Psoas muscle (tissue), 8 donors: ENCODE measurements around the gene FFAR3. TPM values are rescaled to one million over a fixed set of nuclear protein-coding genes. Genes with fewer than 3 reads are reported as not detected.

Experiments used
- ATAC-seq, 4 donors: fragments of 200-7000 bp; cut with Tn5 transposase; one replicate each; pipeline ENCODE4 v1.9.1; 2020; ENCODE audit warnings: moderate library complexity in 3 of 4, mild to moderate bottlenecking in 2 of 4
- DNase-seq, 2 donors: peaks; one replicate each; pipeline ENCODE4 v3.0.0-alpha.2; 2020
- H3K27ac ChIP-seq: fragments of 200-600 bp; one replicate; pipeline ENCODE4 v1.8.0; 2022
- H3K27me3 ChIP-seq, 3 donors: fragments of 200-600 bp in 1 of 3; one replicate each; pipeline versions ENCODE4 v1.6.1 to v1.8.0; 2013 to 2022; ENCODE audit warnings: low read length in 2 of 3, mild to moderate bottlenecking in 2 of 3, moderate library complexity in 1 of 3; ENCODE audit not compliant: insufficient read depth in 3 of 3
- H3K36me3 ChIP-seq, 2 donors: fragments of 200-600 bp in 1 of 2; one replicate each; pipeline versions ENCODE4 v1.6.1 to v1.8.0; 2013 to 2022; ENCODE audit warnings: low read depth in 1 of 2, mild to moderate bottlenecking in 1 of 2, moderate library complexity in 1 of 2; ENCODE audit not compliant: insufficient read depth in 1 of 2
- H3K4me1 ChIP-seq: fragments of 200-600 bp; one replicate; pipeline ENCODE4 v1.8.0; 2022
- H3K4me3 ChIP-seq: fragments of 200-600 bp; one replicate; pipeline ENCODE4 v1.8.0; 2022; ENCODE audit warnings: mild to moderate bottlenecking
- H3K9me3 ChIP-seq: fragments of 200-600 bp; one replicate; pipeline ENCODE4 v1.8.0; 2022
- CTCF ChIP-seq: fragments of 200-600 bp; IDR thresholded peaks from one replicate; pipeline ENCODE4 v1.8.0; 2022; ENCODE audit warnings: antibody characterized with exemption
- WGBS, 3 donors: extraction: QIAGEN DNeasy Blood & Tissue Kit; methylation state at CpG; one replicate each; pipeline versions ENCODE4 v1.1.6 to v1.1.7; 2013; 5-methylcytosine and 5-hydroxymethylcytosine counted together
- intact Hi-C, 2 donors: fragments of 100-400 bp; cut with DNase I; formaldehyde crosslinking; loops; one replicate each; pipeline versions ENCODE4 v1.11.0 to v1.14.2; 2022
- polyA plus RNA-seq, 3 donors: library from polyadenylated mRNA; stranded (reverse); fragments of 200-250 nt; gene quantifications; one replicate each; pipeline ENCODE4 v1.2.3, GENCODE V29; 2013
- total RNA-seq, 4 donors: library from RNA; stranded (reverse); fragmentation: NEBNext Ultra II Directional in 2 of 4; extraction: Animal tissue kit (Norgen Biotek cat#: 25700) in 2 of 4; gene quantifications; one replicate each; pipeline versions ENCODE4 v1.2.1 to v1.2.4, GENCODE V29; 2021 to 2023
- donor health status: healthy with polysubstance abuse.
- donor health status: DM: no; HTN: no; CAD: no; lungs with moderate emphysema.
- donor health status: Bipolar disorder and iron deficiency.
- donor health status: healthy.
- donor health status: DM: yes; HTN: yes; CAD: no.
- donor health status: DM: no; HTN: no; CAD: no.
- donor health status: DM: no; HTN: no; CAD: no.
- donor health status: DM: yes; HTN: yes; CAD: no.

The FFAR3 gene
- total and polyA plus RNA-seq, 7 donors = 0.04 to 0.22 (median 0.17) TPM; not detected in 4

DNA sequence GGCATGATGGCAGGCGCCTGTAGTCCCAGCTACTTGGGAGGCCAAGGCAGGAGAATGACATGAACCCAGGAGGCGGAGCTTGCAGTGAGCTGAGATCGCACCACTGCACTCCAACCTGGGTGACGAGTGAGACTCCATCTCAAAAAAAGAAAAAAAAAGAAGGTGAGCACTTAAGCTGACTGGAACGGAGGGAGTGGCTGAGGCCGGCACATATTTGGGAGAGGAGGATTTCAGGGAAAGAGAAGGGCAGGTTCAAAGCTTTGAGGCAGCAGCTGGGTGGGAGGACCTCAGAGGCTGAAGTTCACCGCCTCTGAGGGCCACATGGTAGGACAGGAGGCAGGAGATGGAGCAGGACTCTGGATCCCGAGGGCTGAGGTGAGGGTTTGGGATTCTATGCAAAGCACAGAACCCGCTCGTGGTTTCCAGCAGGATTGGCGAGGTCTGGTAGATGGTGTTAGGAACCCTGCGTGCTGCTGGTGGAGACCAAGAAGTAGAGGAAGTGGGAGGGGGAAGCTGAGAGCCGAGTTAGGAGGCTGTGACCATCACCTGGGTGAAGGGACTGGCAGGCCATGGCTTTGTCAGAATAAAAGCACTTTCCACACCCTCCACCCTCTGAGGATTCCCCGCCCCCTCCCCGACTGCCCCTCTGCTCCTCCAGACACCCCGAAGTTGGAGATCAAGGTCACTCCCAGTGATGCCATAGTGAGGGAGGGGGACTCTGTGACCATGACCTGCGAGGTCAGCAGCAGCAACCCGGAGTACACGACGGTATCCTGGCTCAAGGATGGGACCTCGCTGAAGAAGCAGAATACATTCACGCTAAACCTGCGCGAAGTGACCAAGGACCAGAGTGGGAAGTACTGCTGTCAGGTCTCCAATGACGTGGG, 20.9 kb upstream of the FFAR3 start:
- no peak for TF ChIP-seq CTCF
- no peak for ATAC-seq
- H3K4me3 ChIP-seq = no peak overlapping the region
- H3K27me3 ChIP-seq = peaks cover 0 to 7% (median 6%) of the 10 kb centered on the region in 3 donors
- intact Hi-C loops = no loop called here
- H3K36me3 ChIP-seq = no peaks in the 10 kb centered on the region
- no peak overlapping the region for H3K27ac ChIP-seq
- H3K9me3 ChIP-seq = no peaks in the 10 kb centered on the region
- no peaks in the 10 kb centered on the region for H3K4me1 ChIP-seq
- WGBS, 3 donors = 71 to 75% (median 74%) methylated on average over 25 of the region's 25 CpGs
- no peak for DNase-seq

DNA sequence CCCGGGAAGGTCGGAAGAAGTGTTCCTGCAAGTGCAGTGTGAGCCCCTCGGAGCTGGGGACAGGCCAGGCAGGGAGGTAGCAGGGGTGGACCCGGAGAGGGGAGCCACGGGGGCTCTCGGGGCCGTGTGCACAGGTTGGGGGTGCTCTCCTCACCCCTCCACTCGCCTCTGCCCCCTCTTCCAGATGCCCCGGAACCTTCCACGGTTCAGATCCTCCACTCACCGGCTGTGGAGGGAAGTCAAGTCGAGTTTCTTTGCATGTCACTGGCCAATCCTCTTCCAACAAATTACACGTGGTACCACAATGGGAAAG, 20.3 kb upstream of the FFAR3 start:
- DNase-seq = no peak
- Histone ChIP-seq H3K27ac (no peak overlapping the region), H3K4me3 (no peak overlapping the region), H3K36me3 (no peaks in the 10 kb centered on the region), H3K9me3 (no peaks in the 10 kb centered on the region), H3K4me1 (no peaks in the 10 kb centered on the region), H3K27me3 (peaks cover 0 to 7% (median under 1%) of the 10 kb centered on the region in 3 donors)
- intact Hi-C loops = no loop called here
- TF ChIP-seq CTCF = no peak
- no peak for ATAC-seq
- WGBS, 3 donors = 69 to 85% (median 70%) methylated on average over 9 to 13 of the region's 13 CpGs

DNA sequence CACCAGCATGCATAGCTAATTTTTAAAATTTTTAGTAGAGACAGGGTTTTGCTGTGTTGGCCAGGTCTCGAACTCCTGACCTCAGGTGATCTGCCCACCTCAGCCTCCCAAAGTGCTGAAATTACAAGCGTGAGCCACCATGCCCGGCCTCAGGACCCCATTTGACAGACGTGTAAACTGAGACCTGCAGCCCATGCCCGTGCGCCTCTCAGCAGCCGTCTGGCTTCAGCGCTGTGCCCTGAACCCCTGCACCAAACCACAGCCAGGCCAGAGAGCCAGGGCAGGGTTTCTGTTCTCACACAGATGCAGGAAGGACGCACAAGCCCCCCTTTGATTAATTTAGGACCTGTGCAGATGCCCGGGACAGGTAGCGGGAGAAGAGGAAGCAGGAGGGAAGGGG, 17.8 kb upstream of the FFAR3 start:
- Histone ChIP-seq H3K27me3 (peaks cover 0 to 7% (median 7%) of the 10 kb centered on the region in 3 donors), H3K4me3 (no peak overlapping the region), H3K36me3 (no peaks in the 10 kb centered on the region), H3K27ac (no peak overlapping the region), H3K4me1 (no peaks in the 10 kb centered on the region), H3K9me3 (no peaks in the 10 kb centered on the region)
- 75 to 84% (median 83%) methylated on average over 11 of the region's 11 CpGs for WGBS, 3 donors
- DNase-seq (no peak), ATAC-seq (no peak)
- intact Hi-C loops = no loop called here
- TF ChIP-seq CTCF = no peak

DNA sequence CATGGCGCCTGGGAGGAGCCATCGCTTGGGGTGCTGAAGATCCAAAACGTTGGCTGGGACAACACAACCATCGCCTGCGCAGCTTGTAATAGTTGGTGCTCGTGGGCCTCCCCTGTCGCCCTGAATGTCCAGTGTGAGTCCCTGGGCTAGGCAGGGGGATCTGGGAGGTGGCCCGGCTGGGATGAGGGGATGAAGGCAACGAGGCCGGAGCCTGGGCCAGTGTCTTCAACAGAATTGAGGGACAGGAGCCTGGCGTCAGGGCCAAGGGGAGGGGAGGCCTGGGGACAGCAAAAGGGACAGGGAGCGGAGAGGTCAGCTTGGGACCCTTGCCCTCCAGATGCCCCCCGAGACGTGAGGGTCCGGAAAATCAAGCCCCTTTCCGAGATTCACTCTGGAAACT, 17.3 kb upstream of the FFAR3 start:
- H3K36me3 ChIP-seq = no peaks in the 10 kb centered on the region
- TF ChIP-seq CTCF = no peak
- H3K9me3 ChIP-seq = no peaks in the 10 kb centered on the region
- no peak overlapping the region for H3K27ac ChIP-seq
- DNase-seq (no peak), ATAC-seq (no peak)
- intact Hi-C loops = no loop called here
- no peaks in the 10 kb centered on the region for H3K4me1 ChIP-seq
- WGBS, 3 donors = 80 to 82% (median 80%) methylated on average over 16 of the region's 16 CpGs
- no peak overlapping the region for H3K4me3 ChIP-seq
- H3K27me3 ChIP-seq = peaks cover 0 to 8% (median 4%) of the 10 kb centered on the region in 3 donors
